CD4-positive, alpha-beta T cell treated with Interleukin-4 for 4 hours (primary cell): ENCODE results near the gene FKBP2.

Experiments used
- DNase-seq: peaks from one replicate; pipeline ENCODE4 v3.0.0-alpha.2; 2020

Gene FKBP2

DNA sequence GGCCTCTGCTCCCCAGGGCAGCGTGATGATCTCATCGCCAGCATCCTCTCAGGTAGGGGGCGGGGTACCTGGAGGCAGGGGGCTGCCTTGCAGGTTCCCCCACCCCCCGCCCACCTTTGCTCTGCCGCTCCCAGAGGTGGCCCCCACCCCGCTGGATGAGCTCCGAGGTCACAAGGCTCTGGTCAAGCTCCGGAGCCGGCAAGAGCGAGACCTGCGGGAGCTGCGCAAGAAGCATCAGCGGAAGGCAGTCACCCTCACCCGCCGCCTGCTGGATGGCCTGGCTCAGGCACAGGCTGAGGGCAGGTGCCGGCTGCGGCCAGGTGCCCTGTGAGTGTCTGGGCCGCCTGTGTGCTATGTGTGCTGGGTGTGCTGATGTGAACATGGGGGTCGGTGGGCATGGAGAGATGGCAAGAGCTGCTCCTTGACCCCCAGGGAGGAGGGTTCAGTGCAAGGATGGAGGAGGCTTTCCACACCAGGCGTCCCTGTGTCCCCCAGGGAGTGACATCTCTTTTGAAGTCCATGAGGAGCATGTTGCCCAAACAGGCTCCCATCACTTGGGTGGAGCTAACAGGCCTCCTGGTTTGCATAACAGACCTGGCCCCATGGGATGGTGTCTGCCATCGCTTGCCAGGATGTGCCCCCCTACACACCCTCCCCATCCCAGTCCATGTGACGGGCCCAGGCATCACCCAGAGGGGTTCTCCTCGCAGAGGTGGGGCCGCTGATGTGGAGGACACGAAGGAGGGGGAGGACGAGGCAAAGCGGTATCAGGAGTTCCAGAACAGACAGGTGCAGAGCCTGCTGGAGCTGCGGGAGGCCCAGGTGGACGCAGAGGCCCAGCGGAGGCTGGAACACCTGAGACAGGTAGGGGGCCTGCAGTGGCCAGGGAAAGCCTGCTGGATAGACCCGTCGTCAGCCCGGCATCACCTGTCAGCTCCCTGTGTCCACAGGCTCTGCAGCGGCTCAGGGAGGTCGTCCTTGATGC, 24.6 kb downstream of the FKBP2 start:
- DNase-seq = no peak

DNA sequence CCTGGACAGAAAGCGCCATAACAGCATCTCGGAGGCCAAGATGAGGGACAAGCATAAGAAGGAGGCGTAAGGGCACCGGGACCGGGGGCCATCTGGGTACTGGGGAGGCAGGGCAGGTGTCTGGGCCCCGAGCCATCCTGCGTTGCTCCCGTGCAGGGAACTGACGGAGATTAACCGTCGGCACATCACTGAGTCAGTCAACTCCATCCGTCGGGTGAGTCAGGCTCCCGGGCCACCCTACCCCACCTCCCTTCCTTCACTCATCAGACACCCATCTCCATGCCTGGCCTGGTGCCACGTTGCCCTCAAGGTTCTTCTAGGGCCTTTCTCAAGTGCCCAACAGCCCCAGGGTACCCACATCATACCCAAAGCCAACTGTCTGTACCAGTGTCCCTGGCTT, 25.4 kb downstream of the FKBP2 start:
- DNase-seq = no peak

DNA sequence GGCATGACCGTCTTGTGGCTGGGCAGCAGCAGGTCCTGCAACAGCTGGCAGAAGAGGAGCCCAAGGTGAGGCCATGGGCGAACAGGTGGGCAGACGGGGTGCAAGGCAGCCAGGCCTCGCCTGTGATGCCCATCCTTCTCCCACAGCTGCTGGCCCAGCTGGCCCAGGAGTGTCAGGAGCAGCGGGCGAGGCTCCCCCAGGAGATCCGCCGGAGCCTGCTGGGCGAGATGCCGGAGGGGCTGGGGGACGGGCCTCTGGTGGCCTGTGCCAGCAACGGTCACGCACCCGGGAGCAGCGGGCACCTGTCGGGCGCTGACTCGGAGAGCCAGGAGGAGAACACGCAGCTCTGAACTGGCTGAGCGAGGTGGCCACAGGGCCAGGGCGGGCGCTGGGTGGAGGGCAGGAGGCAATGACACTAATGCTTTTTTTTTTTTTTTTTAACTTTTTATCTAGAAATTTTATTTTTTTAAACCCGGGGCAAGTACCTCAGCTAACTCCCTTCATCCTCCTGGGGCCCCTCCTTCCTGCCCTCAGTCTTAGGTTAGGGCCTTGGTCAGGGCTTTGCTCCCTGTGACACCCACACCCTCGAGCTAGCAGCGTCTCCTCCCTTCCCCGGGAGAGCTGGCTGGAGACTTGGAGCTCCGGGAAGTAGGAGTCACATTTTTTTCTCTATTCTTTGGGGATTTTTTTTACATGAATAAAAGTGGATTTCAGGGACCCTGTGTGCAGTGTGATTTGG, 26.5 kb downstream of the FKBP2 start:
- DNase-seq = no peak

DNA sequence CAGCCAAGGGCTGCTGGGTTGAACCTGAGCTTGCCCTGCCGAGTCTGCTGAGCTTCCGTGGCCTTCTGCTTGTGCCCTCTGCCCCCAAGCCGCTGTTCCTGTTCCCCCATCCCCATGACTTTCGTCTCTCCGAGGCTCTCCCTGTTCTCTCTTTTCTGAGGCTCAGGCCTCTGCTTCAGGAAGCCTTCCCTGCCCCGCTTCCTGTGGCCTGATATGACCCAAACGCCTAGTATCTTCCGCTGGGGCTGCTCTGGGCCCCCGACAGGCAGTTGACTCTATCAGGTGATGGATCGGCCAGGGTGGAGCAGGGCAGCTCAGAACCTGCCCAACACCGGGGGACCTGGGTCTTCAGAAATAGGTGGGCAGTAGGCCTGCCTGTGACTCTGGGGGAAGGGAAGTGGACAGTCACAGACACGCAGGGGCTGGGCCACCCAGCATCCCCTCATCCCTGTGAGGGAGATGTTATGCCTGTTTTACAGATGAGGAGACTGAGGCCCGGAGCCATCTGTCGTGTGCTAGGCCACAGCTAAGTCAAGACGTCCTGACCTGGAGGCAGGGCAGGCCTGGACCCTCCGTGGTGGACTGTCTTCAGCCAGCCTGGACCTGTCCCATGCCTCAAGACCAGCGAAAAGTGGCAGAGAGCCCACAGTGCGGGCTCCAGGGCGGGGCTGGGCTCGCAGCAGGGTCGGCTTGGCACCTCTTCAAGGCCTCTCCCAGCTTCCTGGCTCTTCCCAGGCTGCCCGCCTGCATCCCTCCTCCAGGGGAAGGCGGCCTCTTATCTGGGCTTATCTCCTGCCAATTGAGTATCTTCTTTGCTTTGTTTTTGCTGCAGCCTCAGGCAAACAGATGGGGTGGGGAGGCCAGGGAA, 27.4 kb downstream of the FKBP2 start:
- no peak for DNase-seq

DNA sequence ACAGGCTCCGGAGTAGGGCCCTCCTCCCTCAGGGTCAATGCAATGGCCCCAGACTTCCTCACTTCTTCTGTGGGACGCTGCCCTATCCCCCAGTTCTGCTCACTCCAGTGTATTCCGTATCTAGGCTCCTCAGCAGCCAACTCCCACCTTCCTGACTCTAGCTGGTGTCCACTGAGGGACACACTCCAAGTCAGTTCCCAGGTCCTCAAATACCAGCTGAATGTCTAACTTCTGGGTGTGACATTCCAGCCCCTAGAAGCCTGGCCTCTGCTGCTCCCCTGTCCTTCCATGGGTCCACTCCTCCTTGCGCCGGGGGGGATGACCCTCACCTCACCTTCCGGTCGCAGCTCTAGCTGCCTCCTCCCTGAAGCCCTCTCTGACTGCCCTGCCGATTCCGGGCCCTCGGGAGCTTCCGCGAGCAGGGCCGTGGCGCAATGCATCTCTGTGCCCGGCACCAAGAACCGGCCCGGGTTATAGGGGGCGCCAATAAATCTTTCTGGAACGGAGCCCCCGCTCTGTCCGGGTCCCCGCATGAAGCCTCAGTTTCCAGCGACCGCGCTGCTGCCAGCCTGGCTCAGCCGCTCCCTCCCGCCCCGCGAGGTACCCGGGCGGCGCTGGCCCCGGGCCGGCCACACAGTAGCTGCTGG, 28.1 kb downstream of the FKBP2 start:
- DNase-seq = peak; percentile 21

DNA sequence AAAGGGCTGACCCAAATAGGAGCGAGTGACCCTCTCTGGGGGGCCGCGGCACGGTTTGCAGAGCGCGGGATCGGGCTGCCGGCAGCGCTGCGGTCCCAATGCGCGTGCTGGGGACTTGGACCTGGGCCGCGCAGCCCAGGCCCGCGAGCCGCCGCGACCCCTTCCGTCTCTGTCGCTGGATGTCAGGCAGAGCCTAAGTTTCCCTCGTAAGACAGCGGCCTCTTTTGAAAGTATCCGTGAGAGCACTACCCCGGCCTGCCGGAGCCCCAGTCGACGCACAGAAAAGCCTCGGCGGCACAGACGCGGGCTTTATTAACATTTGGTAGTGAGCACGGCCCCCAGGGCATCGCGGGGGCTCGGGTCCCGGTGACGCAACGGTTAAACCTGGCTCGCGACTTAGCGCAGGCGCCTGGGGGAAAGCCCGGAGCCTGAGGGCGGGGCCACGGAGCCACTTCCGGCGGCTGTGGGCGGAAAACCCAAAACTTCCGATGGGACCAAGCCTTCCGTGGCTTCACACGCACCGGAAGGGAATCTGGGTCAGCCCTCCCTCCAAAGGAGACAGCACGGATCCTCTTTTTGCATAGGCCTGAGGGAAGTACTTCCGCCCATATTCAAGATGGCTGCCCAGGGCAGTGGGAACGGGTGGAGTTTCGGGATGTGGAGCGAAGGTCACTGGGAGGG, 28.8 kb downstream of the FKBP2 start:
- peak; percentile 99 for DNase-seq

DNA sequence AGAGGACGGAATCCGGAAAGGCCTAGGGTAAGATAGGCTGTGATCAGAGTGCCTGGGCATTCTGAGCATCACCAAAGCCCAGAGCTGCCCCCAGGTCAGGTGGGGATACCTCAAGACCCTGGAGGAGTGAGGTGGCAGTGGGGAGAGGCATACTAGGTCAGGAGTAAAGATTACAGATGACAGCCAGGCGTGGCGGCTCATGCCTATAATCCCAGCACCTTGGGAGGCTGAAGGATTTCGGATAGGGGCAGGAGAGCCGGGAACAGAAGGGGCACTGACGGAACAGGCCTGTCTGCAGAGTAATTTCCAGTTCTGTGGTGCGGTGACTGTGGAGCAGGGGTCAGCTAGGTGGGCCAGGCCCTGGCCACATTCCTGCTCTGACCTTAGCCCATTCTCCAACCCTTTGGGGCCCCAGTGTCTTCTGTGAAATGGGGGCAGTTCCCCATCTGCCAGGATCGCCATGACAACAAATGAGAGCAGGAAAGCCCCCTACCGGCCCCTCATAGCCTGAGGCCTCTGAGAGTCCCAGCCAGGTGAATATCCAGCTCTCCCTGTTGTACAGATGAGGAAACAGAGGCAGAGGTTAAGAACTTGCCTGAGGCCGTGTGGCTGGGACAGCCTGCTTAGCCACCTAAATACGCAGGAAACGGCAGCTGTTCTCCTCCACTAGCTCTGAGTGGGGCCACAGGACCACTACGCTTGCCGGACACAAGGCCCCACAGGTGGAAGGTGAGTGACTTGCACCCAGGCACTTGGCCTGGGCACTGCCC, 34.3 kb downstream of the FKBP2 start:
- DNase-seq = no peak

DNA sequence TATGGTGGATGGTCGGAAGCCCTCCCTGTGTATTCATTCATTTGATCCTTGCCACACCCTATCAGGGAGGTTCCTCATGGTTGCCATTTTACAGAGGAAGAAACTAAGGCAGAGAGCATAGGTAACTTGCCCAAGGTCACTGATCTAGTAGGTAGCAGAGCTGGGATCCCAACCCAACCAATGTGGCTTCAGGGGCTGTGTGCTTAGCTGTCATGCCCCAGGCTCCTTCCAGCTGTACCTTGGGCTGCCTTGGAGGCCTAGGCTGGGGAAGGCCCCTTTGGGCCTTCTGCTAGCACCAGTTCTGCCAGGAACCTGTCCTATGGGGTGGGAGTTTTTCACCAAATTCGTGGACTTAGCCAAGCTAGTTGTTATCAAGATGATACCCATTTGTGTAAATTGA, 34.9 kb downstream of the FKBP2 start:
- no peak for DNase-seq

DNA sequence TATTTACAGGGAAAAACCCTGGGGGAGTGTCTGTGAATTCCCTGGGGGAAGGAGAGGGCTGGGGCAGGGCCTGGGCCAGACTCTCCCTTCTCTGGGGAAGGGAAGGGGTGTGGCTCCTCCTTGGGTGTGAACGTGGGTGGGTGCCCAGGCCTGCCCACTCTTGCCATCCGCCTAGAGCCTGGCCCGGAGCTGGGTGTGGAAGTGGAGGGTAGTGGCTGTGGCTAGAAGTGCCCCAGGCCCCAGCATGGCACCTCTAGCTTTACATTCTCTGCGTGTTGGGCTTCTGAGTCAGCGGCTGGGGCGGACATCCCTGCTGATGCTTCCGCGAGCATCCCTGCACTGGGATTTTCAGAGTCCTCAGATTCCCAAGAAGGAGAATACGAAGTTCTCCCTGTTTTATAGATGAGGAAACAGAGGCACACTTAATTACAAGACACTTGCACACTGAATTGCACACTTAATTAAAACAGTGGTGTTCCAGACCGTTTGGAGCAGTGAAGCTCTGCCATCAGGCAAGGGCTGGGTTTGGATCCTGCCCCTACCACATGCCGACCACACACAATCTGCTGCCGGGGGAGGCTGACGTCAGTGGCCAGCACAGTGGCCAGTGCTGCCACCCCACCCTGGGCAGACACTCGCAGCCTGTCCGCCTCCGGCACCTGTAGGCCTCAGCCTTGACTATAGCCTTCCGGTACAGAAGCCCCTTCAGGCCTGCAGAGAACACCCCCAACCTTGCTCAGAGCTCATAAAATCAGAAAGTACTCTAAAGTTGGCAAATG, 35.9 kb downstream of the FKBP2 start:
- no peak for DNase-seq

DNA sequence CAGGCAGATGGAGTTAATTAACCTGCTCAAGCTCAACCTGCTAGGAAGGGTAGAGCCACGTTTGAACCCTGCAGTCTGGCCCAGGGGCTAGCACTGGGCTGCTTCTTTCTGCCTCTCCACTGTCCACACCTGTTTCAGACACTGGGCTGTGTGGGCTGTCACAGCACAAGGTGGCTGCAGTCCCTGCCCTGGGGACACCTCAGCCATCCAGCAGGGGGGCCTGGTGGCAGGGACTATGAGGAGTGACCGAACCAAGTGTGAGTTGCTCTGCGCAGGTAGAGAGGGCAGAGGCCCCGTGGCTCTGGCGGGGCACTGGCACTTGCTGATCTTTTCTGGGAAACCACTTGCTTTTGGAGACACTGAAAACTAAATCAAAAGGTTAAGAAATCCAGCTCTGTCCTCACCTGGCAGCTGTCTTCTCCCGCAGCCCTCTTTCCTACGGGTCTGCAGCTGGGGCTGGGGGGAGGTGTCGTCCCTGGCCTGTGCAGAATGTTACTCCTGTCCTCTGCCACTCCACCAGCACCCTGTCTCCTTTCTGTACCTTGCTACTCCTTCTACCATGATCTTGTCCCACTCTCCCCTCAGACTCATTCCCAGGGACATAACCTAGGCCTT, 37.8 kb downstream of the FKBP2 start:
- DNase-seq = no peak

DNA sequence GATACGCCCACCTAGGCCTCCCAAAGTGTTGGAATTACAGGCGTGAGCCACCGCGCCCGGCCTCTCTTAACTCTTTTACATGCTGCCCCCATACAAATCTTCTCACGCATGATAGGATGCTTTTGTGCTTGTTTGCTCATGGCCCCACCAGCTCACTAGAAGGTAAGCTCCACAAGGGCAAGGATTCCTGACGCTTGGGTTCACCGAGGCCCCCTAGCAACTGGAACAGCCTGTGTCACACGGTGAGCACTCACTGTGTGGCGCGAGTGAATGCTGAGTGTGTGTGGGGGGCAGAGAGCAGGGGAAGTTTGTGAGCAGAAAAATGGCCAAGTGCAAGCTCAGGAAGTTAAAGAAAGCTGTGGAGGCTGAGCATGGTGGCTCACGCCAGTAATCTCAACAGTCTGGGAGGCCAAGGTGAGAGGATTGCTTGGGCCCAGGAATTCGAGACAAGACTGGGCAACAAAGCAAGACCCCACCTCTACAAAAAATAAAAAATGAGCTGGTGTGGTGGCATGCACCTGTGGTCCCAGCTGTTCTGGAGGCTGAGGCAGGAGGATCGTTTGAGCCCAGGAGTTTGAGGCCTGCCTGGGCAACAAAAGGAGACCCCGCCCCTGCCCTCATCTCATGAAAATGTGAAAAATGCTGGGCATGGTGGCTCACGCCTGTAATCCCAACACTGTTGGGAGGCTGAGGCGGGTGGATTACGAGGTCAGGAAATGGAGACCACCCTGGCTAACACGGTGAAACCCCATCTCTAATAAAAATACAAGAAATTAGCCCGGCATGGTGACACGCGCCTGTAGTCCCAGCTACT, 41.3 kb downstream of the FKBP2 start:
- no peak for DNase-seq

DNA sequence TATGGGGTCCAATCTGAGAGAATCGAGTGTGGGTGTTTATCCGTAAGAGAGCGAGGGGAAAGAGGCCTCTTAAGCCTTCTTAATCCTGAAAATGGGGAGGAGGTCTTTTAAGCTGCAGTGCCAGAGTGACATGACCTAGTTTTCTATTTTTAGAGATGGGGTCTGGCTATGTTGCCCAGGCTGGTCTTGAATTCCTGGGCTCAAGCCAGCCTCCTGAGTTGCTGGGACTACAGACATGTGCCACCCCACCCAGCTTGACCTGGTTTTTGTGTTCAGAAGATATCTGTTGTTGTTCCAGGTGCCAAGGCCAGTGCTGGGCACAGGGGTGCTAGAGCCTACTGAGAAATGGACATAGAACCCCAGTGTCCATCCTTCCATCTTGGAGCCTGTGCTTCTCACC, 42.2 kb downstream of the FKBP2 start:
- no peak for DNase-seq

DNA sequence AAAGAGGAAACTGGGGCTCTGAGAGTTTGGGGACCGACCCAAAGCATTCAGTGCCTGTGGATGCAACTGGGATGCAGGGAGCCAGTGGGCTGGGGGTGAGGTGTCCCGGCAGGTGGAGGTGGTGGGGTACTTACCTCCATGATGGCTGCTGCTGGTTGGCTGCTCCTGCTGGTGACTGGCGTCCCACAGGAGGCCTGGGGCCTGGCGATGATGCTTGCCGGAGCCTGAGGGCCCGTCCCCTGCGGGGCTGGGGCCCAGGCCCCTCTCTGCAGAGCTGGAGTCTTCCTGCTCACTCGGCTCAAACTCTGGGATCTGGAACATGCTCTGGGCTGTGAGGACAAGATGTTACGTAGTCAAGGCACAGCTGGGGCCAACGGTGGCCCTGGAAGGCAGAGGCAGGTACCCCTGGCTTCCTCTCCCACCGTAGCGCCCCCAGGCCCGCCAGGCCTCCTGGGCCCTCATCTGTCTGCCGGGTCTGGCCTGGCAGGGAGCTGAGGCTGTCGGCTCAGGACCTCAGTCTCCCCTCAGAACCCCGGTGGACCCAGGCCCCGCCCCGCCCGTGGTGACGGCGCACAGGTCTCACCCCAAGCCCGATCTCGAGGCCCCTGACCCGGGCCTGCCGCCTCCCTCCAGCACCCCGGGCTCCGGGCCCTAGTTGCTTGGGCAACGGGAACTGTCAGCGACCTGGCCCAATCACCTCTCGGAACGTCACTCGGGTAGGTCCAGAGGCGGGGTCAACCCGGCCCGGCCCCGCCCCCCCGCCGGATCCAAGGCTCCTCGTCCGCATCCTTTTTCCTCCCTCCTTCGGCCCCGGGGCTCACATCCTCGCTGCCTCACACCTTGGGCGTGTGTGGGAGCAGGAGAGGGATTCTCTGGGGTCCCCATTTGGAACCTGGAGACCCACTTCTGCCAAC, 43.4 kb downstream of the FKBP2 start, which contains the start of gene BAD:
TSS of gene BAD (minus strand) at position 618 of the 914 bp plus-strand sequence. CDS start at position 321, 297 bp downstream.
- DNase-seq = peak; percentile 92

DNA sequence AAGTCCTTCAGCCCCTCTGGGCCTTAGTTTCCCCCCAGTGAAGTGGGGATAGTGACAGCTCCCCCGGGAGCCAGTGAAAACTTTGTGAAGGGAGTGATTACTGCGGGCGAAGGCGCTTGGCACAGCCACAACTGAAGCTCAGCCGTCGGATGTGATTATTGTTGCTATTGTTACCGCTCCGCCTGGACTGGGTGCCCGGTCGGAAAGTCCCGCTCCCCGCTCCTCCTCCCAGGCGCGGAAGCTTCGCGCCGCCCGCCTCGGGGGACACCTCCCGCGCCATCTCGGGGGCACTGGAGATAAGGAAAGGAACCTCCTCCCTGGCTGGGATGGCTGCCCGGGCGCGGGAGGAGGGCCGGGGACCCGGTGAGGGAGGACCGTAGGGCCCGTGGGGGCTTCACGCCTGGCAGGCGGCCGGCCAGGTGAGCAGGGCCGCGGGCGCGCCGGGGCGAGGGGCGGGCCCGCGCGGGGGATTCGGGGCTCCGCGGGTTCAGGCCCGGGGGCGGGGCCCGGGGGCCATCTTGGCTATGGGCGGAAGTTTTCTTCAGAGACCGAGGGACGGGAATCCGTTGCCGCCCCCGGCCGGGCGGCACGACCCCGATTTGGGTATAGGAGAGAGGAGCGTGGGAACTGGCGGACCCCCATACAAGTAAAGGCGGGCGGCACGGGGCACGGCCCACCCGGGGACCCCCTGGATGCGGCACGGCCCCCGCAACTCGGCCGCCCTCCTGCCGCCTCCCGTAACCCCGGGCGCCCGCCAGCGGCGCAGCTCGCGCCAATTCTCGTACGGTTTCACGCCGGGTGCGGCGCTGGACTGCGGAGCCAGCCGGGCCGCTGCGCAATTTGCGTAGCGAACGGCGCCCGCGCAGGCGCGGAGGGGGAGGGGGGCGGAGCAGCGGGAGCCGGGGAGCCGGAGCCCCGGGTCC, 44.3 kb downstream of the FKBP2 start, which contains the start of gene GPR137:
TSS of gene GPR137 (plus strand) at position 887 of the 923 bp plus-strand sequence. CDS start 677 bp downstream, outside the sequence.
- DNase-seq = peak; percentile 89

DNA sequence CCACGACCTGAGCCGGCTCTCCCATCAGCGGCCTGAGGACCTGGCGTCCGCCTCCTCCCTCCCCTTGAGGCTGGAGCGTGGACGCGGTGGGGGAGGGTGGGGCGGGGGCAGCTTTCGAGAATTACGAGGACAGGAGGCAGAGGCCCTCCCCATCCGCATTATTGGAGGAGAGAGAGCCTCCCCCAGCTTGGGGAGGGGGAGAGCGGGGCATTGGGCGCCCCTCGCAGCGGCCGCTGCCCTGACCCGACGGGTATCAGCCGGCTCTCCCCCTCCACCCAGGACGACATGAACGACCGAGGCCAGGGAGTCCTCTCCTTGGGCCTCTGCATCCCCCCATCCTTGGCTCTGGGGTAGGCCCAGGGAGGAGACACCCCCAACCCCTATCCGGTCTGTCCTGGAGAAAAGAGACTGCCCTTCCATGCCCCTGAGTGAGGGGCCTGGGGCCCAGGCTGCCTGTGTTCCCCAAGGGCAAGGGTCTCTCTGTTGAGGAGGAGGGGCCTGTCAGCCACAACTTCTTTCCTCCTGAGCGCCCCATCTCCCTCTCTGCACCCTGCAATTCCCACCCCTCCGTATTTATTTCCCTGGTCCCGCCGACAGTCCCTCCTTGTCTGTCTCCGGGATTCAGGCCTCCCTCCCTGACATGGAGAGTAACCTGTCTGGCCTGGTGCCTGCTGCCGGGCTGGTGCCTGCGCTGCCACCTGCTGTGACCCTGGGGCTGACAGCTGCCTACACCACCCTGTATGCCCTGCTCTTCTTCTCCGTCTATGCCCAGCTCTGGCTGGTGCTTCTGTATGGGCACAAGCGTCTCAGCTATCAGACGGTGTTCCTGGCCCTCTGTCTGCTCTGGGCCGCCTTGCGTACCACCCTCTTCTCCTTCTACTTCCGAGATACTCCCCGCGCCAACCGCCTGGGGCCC, 45.2 kb downstream of the FKBP2 start:
- DNase-seq = no peak
